Sigmoid colon (tissue), 7 donors: ENCODE data around the gene TECTA. TPM values are rescaled to one million over a fixed set of nuclear protein-coding genes. Genes with fewer than 3 reads are reported as not detected.
A peak's percentile ranks its signal among the peaks of the same experiment; 100 is the strongest.

Source experiments
- DNase-seq: peaks from one replicate; pipeline ENCODE4 v3.0.0-alpha.2; 2019
- H3K27ac ChIP-seq, 4 donors: fragments of 200-600 bp; sonication (generic); one replicate each; pipeline ENCODE4 v1.5.1; 2016 to 2019; ENCODE audit warnings: mild to moderate bottlenecking in 1 of 4
- H3K27me3 ChIP-seq, 3 donors: fragments of 200-600 bp; sonication (generic); one replicate each; pipeline ENCODE4 v1.5.1; 2019; ENCODE audit warnings: mild to moderate bottlenecking in 1 of 3
- H3K36me3 ChIP-seq, 4 donors: fragments of 200-600 bp; sonication (generic); one replicate each; pipeline ENCODE4 v1.5.1; 2016 to 2019
- H3K4me1 ChIP-seq, 4 donors: fragments of 200-600 bp; sonication (generic); one replicate each; pipeline ENCODE4 v1.5.1; 2017 to 2019
- H3K4me3 ChIP-seq, 4 donors: fragments of 200-600 bp; sonication (generic); one replicate each; pipeline ENCODE4 v1.5.1; 2017 to 2019; ENCODE audit warnings: mild to moderate bottlenecking in 2 of 4, moderate library complexity in 1 of 4
- H3K9me3 ChIP-seq, 4 donors: fragments of 200-600 bp in 3 of 4; sonication (generic) in 3 of 4; one replicate each; pipeline versions ENCODE4 v1.5.1 to v1.6.1; 2013 to 2019
- CTCF ChIP-seq, 4 experiments: fragments of 450-650 bp in 3 of 4; fragments of 200-600 bp in 1 of 4; IDR thresholded peaks; one replicate each; pipeline ENCODE4 v1.5.1; 2016 to 2019; ENCODE audit warnings: antibody characterized with exemption in 4 of 4, mild to moderate bottlenecking in 3 of 4, moderate library complexity in 2 of 4
- EP300 ChIP-seq, 4 donors: sonication (generic); formaldehyde crosslinking; IDR thresholded peaks; one replicate each; pipeline ENCODE4 v1.6.1; 2017; ENCODE audit warnings: antibody characterized with exemption in 4 of 4
- POLR2A ChIP-seq, 2 donors: fragments of 450-650 bp; IDR thresholded peaks; one replicate each; pipeline ENCODE4 v1.6.1; 2016; ENCODE audit warnings: antibody characterized with exemption in 2 of 2, mild to moderate bottlenecking in 2 of 2, moderate library complexity in 2 of 2
- POLR2AphosphoS5 ChIP-seq, 4 donors: sonication (generic); formaldehyde crosslinking; IDR thresholded peaks; one replicate each; pipeline ENCODE4 v1.6.1; 2017; ENCODE audit warnings: antibody characterized with exemption in 4 of 4
- WGBS, 2 donors: extraction: QIAGEN DNeasy Blood & Tissue Kit; methylation state at CpG; one replicate each; pipeline ENCODE4 v1.1.7; 2013; 5-methylcytosine and 5-hydroxymethylcytosine counted together
- intact Hi-C: fragments of 100-400 bp; cut with DNase I; formaldehyde crosslinking; loops from one replicate; pipeline ENCODE4 v1.15.1; 2023
- polyA plus RNA-seq, 3 donors: library from polyadenylated mRNA; stranded (reverse); fragments of 200-250 nt; gene quantifications; one replicate each; pipeline ENCODE4 v1.2.3, GENCODE V29; 2013
- total RNA-seq, 4 donors: library from RNA; depleted of rRNA; stranded (reverse); fragments of >200 nt; gene quantifications; one replicate each; pipeline ENCODE4 v1.1.0, GENCODE V29; 2016
- donor health status: healthy with polysubstance abuse.
- donor health status: Bipolar disorder and iron deficiency.
- donor health status: healthy.

Gene TECTA
- total and polyA plus RNA-seq, 7 donors = 0.28 to 3.9 (median 1.1) TPM; not detected in 2

GRCh38 chr11:121099364-121099763, 1.7 kb upstream of the TECTA start:
- WGBS, 2 donors = 80 to 95% methylated on average over 4 of the region's 4 CpGs
- no peak overlapping the region for H3K4me3 ChIP-seq
- peaks cover 0 to 3% (median 1%) of the 10 kb centered on the region in 4 donors for H3K4me1 ChIP-seq
- H3K27ac ChIP-seq = no peak overlapping the region
- no peak for DNase-seq
- no peaks in the 10 kb centered on the region for H3K36me3 ChIP-seq
- intact Hi-C loops = no loop called here
- H3K27me3 ChIP-seq = no peaks in the 10 kb centered on the region
- no peaks in the 10 kb centered on the region for H3K9me3 ChIP-seq
- TF ChIP-seq CTCF (IDR thresholded peaks at IDR 0.05) = no peak
- TF ChIP-seq POLR2A (IDR thresholded peaks at IDR 0.05) = no peak
- no peak for TF ChIP-seq EP300 (IDR thresholded peaks at IDR 0.05)
- no peak for TF ChIP-seq POLR2AphosphoS5 (IDR thresholded peaks at IDR 0.05)

- Histone ChIP-seq H3K9me3 (no peaks in the 10 kb centered on the region), H3K4me1 (peaks cover 0 to 8% (median 4%) of the 10 kb centered on the region in 4 donors), H3K27ac (no peak overlapping the region), H3K4me3 (no peak overlapping the region), H3K36me3 (no peaks in the 10 kb centered on the region), H3K27me3 (no peaks in the 10 kb centered on the region)
- 76 to 79% methylated on average over 4 of the region's 4 CpGs for WGBS, 2 donors
- intact Hi-C loops = no loop called here
- no peak for DNase-seq
- TF ChIP-seq POLR2AphosphoS5 (IDR thresholded peaks at IDR 0.05) (no peak), EP300 (IDR thresholded peaks at IDR 0.05) (no peak), POLR2A (IDR thresholded peaks at IDR 0.05) (no peak), CTCF (IDR thresholded peaks at IDR 0.05) (no peak)
Observed at GRCh38 chr11:121099885-121100284, 1.2 kb upstream of the TECTA start.

- no peaks in the 10 kb centered on the region for H3K27me3 ChIP-seq
- 82 to 89% methylated on average over 9 of the region's 9 CpGs for WGBS, 2 donors
- peak; percentile 84 for DNase-seq
- H3K36me3 ChIP-seq = no peaks in the 10 kb centered on the region
- no peak for TF ChIP-seq CTCF (IDR thresholded peaks at IDR 0.05)
- TF ChIP-seq POLR2A (IDR thresholded peaks at IDR 0.05) = no peak
- no peak for TF ChIP-seq POLR2AphosphoS5 (IDR thresholded peaks at IDR 0.05)
- TF ChIP-seq EP300 (IDR thresholded peaks at IDR 0.05) = no peak
- H3K4me3 ChIP-seq = no peak overlapping the region
- peak overlapping the region in 3 of 4 donors; percentile 31 to 51 (median 35) for H3K27ac ChIP-seq
- H3K9me3 ChIP-seq = no peaks in the 10 kb centered on the region
- peaks cover 0 to 22% (median 12%) of the 10 kb centered on the region in 4 donors for H3K4me1 ChIP-seq
- intact Hi-C loops = no loop called here
Observed at GRCh38 chr11:121104312-121104762, 3.3 kb downstream of the TECTA start.

- intact Hi-C loops = no loop called here
- peak overlapping the region in 3 of 4 donors; percentile 31 to 51 (median 35) for H3K27ac ChIP-seq
- 62 to 68% methylated on average over 4 of the region's 4 CpGs for WGBS, 2 donors
Observed at GRCh38 chr11:121105063-121105480, 4.0 kb downstream of the TECTA start.

More at GRCh38 chr11:121105063-121105480, 4.0 kb downstream of the TECTA start:
- Histone ChIP-seq H3K36me3 (no peaks in the 10 kb centered on the region), H3K4me1 (peaks cover 0 to 22% (median 12%) of the 10 kb centered on the region in 4 donors), H3K27me3 (no peaks in the 10 kb centered on the region), H3K4me3 (no peak overlapping the region), H3K9me3 (no peaks in the 10 kb centered on the region)
- TF ChIP-seq CTCF (IDR thresholded peaks at IDR 0.05) (no peak), POLR2AphosphoS5 (IDR thresholded peaks at IDR 0.05) (peak; percentile 25 to 46 (median 34))
- peak; percentile 85 for DNase-seq
